A549 (cell line): Measurements from ENCODE around the gene SEMA7A. TPM values are rescaled to one million over a fixed set of nuclear protein-coding genes. Genes with fewer than 3 reads are reported as not detected.

Experiments
- ATAC-seq, 2 experiments: fragments of 200-7000 bp in 1 of 2; fragments of >200 bp in 1 of 2; cut with Nextera tagmentation in 1 of 2; cut with Tn5 transposase in 1 of 2; 3 replicates each; pipeline versions ENCODE4 v1.8.0 to v1.9.1; 2018 to 2020; ENCODE audit warnings: mild to moderate bottlenecking in 1 of 2, moderate library complexity in 1 of 2
- CTCF ChIA-PET: fragments of 300-600 bp; sonication (Branson Sonifier 250); formaldehyde crosslinking; extraction: SDS; loops from one replicate; lab custom pipeline; 2021; ENCODE audit warnings: antibody characterized with exemption, inconsistent platforms; lab: Yijun Ruan, JAX
- POLR2A ChIA-PET: fragments of 350-600 bp; formaldehyde crosslinking; extraction: SDS; loops from one replicate; lab custom pipeline; 2021; ENCODE audit warnings: antibody characterized with exemption, inconsistent platforms; lab: Yijun Ruan, JAX
- DNase-seq, 2 experiments: peaks; one replicate each; pipeline versions ENCODE4 v3.0.0 to v3.0.0-alpha.2; 2011 to 2016; ENCODE audit warnings: low read depth in 1 of 2, low spot score in 1 of 2
- FAIRE-seq: peaks from 2 replicates; lab custom pipeline; 2011; peaks lifted over from hg19 to GRCh38; lab: Jason Lieb, UNC
- H3K27ac ChIP-seq, 2 experiments: fragments of >200 bp; sonication (Bioruptor Twin); formaldehyde crosslinking; 3 replicates each; pipeline ENCODE4 v1.5.1; 2016 to 2017
- H3K4me1 ChIP-seq: fragments of >200 bp; sonication (Bioruptor Twin); formaldehyde crosslinking; 3 replicates; pipeline ENCODE4 v1.6.1; 2016
- H3K4me2 ChIP-seq: fragments of >200 bp; sonication (Bioruptor Twin); formaldehyde crosslinking; 3 replicates; pipeline ENCODE4 v1.6.1; 2016
- H3K4me3 ChIP-seq: fragments of >200 bp; sonication (Bioruptor Twin); formaldehyde crosslinking; 3 replicates; pipeline ENCODE4 v1.5.1; 2016
- H3K9me3 ChIP-seq: fragments of >200 bp; sonication (Bioruptor Twin); formaldehyde crosslinking; 3 replicates; pipeline ENCODE4 v1.6.1; 2016
- BHLHE40 ChIP-seq: IDR thresholded peaks from 2 replicates; pipeline ENCODE4 v1.6.1; 2012; ENCODE audit warnings: low read depth, low read length, inconsistent platforms
- CHD2 ChIP-seq: fragments of 150-350 bp; IDR thresholded peaks from 2 replicates; pipeline ENCODE4 v1.6.1; 2014; ENCODE audit warnings: low read length; ENCODE audit not compliant: partially characterized antibody
- CHD4 ChIP-seq: fragments of 200-600 bp; sonication (generic); IDR thresholded peaks from 2 replicates; pipeline ENCODE4 v1.6.1; 2016; ENCODE audit warnings: antibody characterized with exemption, mild to moderate bottlenecking, borderline replicate concordance
- GATA3 ChIP-seq: IDR thresholded peaks from 2 replicates; pipeline ENCODE4 v1.6.1; 2012; ENCODE audit warnings: borderline replicate concordance
- HEYL ChIP-seq: fragments of 250-450 bp; sonication (Bioruptor Pico); IDR thresholded peaks from 2 replicates; pipeline ENCODE4 v1.8.0; 2021; ENCODE audit warnings: mild to moderate bottlenecking, moderate library complexity
- KDM1A ChIP-seq: fragments of 200-600 bp; sonication (generic); IDR thresholded peaks from 2 replicates; pipeline ENCODE4 v1.6.1; 2016; ENCODE audit warnings: low read depth, mild to moderate bottlenecking
- POLR2AphosphoS2 ChIP-seq: conservative IDR thresholded peaks from 2 replicates; pipeline ENCODE4 v1.6.1; 2012; ENCODE audit warnings: low read length, improper control_type of control experiment, inconsistent platforms
- TFCP2L1 ChIP-seq: fragments of 250-450 bp; sonication (Bioruptor Pico); IDR thresholded peaks from 2 replicates; pipeline ENCODE4 v1.5.0; 2021; ENCODE audit warnings: mild to moderate bottlenecking
- ZC3H11A ChIP-seq: fragments of 450-650 bp; IDR thresholded peaks from 2 replicates; pipeline ENCODE4 v1.6.1; 2014; ENCODE audit warnings: antibody characterized with exemption, mild to moderate bottlenecking
- ZFP36 ChIP-seq: fragments of 450-650 bp; IDR thresholded peaks from 2 replicates; pipeline ENCODE4 v1.6.1; 2014; ENCODE audit warnings: borderline replicate concordance; ENCODE audit not compliant: partially characterized antibody
- ZSCAN20 ChIP-seq: fragments of 250-450 bp; sonication (Bioruptor Pico); IDR thresholded peaks from 2 replicates; pipeline ENCODE4 v1.8.0; 2022; ENCODE audit warnings: mild to moderate bottlenecking, moderate library complexity
- WGBS: methylation state at CpG from one replicate; pipeline ENCODE4 v1.1.6; 2017; ENCODE audit errors: missing lambda C conversion rate; 5-methylcytosine and 5-hydroxymethylcytosine counted together
- polyA plus RNA-seq, 4 experiments: library from polyadenylated mRNA; depleted of rRNA in 3 of 4; stranded (reverse); fragments of >200 nt; fragmentation: RNase III in 1 of 4; extraction: RNeasy Plus Mini Kit Qiagen cat#74134 plus additional on column Dnase treatment in 1 of 4; gene quantifications; 2 replicates in 3 of 4; 3 replicates in 1 of 4; pipeline ENCODE4 v1.2.3, GENCODE V29; 2011 to 2017
- TF ChIP-seq, protein P1 (sequence below): fragments of 250-450 bp; sonication (Bioruptor Pico); IDR thresholded peaks from 2 replicates; pipeline ENCODE4 v1.5.0; 2021; ENCODE audit warnings: mild to moderate bottlenecking, moderate library complexity, borderline replicate concordance
- TF ChIP-seq, protein P2 (sequence below): fragments of 250-450 bp; sonication (Bioruptor Pico); IDR thresholded peaks from 2 replicates; pipeline ENCODE4 v1.5.0; 2020; ENCODE audit warnings: low read depth, mild to moderate bottlenecking, moderate library complexity
- TF ChIP-seq, protein P3 (sequence below): IDR thresholded peaks from 2 replicates; pipeline ENCODE4 v1.6.1; 2012
- TF ChIP-seq, protein P4 (sequence below): fragments of >200 bp; sonication (Bioruptor Twin); formaldehyde crosslinking; IDR thresholded peaks from 3 replicates; pipeline ENCODE4 v1.5.1; 2016

The SEMA7A gene
- polyA plus RNA-seq, 2 of the 4 experiments (the other 2 are of a cell fraction): 0.44 to 1.2 TPM

DNA sequence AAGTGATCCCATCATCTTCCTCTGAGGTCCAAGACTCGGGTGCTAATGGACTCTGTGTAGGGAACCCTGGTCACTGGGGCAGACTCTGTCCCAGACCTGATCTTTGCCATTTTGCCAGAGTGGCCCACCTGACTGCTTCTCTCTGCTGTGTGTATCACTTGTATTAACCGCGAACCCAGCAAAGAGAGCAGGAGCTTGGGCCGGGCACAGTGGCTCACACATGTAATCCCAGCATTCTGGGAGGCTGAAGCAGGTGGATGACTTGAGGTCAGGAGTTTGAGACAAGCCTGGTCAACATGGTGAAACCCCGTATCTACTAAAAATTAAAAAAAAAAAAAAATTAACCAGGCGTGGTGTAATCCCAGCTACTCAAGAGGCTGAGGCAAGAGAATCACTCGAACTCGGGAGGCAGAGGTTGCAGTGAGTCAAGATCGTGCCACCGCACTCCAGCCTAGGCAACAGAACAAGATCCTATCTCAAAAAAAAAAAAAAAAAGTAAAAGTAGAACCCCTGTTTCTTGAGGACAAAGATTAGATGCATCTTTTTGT is 33.4 kb downstream of the SEMA7A start:
- no peak for TF ChIP-seq GATA3
- TF ChIP-seq KDM1A: no peak
- ChIA-PET POLR2A (no interaction called here), CTCF (interaction anchor here (0.8 to 1.6 kb wide), 4 partner anchors 10 to 26 kb away, joined by 3 to 4 read pairs (median 3); no protein-coding TSS in a partner anchor)
- ATAC-seq: no peak
- H3K4me2 ChIP-seq: no peak overlapping the region
- H3K9me3 ChIP-seq: no peaks in the 10 kb centered on the region
- DNase-seq: no peak
- H3K4me1 ChIP-seq: peaks cover 22% of the 10 kb centered on the region
- H3K4me3 ChIP-seq: no peak overlapping the region
- 84% methylated on average over 10 of the region's 10 CpGs for WGBS
- FAIRE-seq: no peak
- no peak overlapping the region for H3K27ac ChIP-seq

DNA sequence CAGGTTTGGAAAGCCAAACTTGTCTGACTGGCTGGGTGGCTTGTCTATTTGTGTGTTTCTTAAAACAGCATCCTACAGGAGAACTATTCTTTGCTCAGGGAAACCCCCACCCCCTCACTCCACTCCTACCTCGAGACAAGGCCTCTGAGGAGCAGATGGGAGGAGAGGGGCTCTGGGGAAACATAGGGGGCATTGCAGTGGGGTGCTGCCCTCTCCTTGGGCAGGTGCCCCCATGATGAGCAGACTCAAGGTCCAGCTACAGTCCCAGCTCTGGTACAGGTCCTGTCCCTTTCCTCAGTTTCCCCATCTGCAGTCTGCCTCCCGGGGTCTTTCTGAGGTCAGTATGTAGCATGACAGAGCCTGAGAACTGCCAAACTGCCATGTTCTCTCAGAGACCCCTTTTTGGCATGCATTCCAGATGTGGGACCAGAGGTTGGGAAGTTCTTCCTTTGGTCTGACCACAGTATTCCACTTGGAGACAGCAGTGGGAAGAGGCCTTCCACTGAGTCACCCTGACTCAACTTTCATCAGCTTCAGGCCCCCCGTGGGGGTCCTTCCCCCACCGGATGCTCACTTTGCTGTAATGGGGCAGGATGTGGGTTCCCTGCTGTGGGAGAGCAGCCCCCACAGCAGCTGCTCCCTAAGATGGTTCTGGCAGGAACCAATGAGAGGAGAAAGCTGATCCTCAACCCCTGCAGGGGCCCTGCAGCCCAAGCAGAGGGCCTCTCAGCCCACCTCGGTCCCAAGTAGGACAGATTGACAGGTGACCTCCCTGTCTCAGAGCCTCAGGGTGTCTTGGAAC is 34.0 kb downstream of the SEMA7A start:
- Histone ChIP-seq H3K4me2 (no peak overlapping the region), H3K27ac (no peak overlapping the region), H3K4me3 (no peak overlapping the region), H3K4me1 (peaks cover 22% of the 10 kb centered on the region), H3K9me3 (no peaks in the 10 kb centered on the region)
- ChIA-PET POLR2A (no interaction called here), CTCF (interaction anchor here (1.0 to 1.6 kb wide), 2 partner anchors 24 to 25 kb away, joined by 3 read pairs; no protein-coding TSS in a partner anchor)
- DNase-seq (no peak), FAIRE-seq (no peak), ATAC-seq (no peak)
- TF ChIP-seq TFCP2L1 (CRISPR knock-in tag) (no peak), CHD4 (no peak), ZSCAN20 (CRISPR knock-in tag) (no peak), CHD2 (no peak), POLR2AphosphoS2 (no peak), BHLHE40 (no peak), ZFP36 (no peak), HEYL (no peak)
- TF ChIP-seq, protein P1, sequence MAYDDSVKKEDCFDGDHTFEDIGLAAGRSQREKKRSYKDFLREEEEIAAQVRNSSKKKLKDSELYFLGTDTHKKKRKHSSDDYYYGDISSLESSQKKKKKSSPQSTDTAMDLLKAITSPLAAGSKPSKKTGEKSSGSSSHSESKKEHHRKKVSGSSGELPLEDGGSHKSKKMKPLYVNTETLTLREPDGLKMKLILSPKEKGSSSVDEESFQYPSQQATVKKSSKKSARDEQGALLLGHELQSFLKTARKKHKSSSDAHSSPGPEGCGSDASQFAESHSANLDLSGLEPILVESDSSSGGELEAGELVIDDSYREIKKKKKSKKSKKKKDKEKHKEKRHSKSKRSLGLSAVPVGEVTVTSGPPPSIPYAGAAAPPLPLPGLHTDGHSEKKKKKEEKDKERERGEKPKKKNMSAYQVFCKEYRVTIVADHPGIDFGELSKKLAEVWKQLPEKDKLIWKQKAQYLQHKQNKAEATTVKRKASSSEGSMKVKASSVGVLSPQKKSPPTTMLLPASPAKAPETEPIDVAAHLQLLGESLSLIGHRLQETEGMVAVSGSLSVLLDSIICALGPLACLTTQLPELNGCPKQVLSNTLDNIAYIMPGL (CRISPR knock-in tag): no peak
- TF ChIP-seq, protein P2, sequence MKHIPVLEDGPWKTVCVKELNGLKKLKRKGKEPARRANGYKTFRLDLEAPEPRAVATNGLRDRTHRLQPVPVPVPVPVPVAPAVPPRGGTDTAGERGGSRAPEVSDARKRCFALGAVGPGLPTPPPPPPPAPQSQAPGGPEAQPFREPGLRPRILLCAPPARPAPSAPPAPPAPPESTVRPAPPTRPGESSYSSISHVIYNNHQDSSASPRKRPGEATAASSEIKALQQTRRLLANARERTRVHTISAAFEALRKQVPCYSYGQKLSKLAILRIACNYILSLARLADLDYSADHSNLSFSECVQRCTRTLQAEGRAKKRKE (CRISPR knock-in tag): no peak
- TF ChIP-seq, protein P3, sequence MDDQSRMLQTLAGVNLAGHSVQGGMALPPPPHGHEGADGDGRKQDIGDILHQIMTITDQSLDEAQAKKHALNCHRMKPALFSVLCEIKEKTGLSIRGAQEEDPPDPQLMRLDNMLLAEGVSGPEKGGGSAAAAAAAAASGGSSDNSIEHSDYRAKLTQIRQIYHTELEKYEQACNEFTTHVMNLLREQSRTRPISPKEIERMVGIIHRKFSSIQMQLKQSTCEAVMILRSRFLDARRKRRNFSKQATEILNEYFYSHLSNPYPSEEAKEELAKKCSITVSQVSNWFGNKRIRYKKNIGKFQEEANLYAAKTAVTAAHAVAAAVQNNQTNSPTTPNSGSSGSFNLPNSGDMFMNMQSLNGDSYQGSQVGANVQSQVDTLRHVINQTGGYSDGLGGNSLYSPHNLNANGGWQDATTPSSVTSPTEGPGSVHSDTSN: no peak
- TF ChIP-seq, protein P4, sequence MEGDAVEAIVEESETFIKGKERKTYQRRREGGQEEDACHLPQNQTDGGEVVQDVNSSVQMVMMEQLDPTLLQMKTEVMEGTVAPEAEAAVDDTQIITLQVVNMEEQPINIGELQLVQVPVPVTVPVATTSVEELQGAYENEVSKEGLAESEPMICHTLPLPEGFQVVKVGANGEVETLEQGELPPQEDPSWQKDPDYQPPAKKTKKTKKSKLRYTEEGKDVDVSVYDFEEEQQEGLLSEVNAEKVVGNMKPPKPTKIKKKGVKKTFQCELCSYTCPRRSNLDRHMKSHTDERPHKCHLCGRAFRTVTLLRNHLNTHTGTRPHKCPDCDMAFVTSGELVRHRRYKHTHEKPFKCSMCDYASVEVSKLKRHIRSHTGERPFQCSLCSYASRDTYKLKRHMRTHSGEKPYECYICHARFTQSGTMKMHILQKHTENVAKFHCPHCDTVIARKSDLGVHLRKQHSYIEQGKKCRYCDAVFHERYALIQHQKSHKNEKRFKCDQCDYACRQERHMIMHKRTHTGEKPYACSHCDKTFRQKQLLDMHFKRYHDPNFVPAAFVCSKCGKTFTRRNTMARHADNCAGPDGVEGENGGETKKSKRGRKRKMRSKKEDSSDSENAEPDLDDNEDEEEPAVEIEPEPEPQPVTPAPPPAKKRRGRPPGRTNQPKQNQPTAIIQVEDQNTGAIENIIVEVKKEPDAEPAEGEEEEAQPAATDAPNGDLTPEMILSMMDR: no peak
- TF ChIP-seq, all 56 proteins: peak for 0
- 31% methylated on average over 4 of the region's 5 CpGs for WGBS

DNA sequence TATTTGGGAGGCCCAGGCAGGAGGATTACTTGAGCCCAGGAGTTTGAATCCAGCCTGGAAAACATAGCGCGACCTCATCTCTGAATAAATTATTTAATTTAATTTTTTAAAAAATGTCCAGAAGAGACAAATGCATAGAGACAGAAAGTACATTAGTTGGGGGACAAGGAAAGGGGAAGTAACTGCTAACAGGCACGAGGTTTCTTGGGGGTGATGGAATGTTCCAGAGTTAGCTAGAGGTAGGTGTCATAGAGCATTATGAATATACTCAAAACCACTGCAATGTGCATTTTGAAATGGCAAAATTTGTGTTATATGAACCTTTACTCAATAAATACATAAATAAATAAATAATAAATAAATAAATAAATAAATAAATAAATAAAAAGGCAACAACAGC is 34.7 kb downstream of the SEMA7A start:
- no peak for TF ChIP-seq GATA3
- peak; percentile 44 for TF ChIP-seq ZC3H11A
- TF ChIP-seq POLR2AphosphoS2: no peak
- Histone ChIP-seq H3K4me3 (no peak overlapping the region), H3K9me3 (no peaks in the 10 kb centered on the region), H3K4me1 (peaks cover 22% of the 10 kb centered on the region), H3K4me2 (no peak overlapping the region), H3K27ac (no peak overlapping the region)
- no peak for ATAC-seq
- ChIA-PET POLR2A (no interaction called here), CTCF (no interaction called here)
- 91% methylated on average over 3 of the region's 3 CpGs for WGBS
- FAIRE-seq: no peak
- no peak for DNase-seq
